ENCODE data around the gene TIMD4.

Gene TIMD4

DNA sequence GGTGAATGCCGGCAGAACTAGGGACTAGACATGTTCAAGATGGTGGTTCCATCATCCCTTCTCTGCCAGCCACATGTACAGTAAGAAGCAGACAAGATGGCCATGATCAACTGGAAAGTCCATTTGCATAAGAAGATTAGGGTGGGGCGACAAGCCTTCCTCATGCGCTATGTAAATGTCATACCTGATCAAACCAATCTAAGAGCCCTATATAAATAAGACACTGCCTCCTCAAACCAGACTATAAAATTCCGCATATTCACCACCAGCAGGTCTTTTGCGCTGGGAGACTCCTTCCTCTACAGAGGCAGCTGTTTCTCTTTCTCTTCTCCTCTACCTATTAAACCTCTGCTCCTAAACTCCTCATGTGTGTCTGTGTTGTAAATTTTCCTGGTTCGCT is 53.8 kb downstream of the TIMD4 start:
- Histone ChIP-seq H3K9ac (ENCODE audit: low read length) (no peak overlapping the region), H3K36me3 (ENCODE audit: insufficient read depth, low read length) (no peaks in the 10 kb centered on the region), H4K20me1 (ENCODE audit: insufficient read depth, low read length) (no peaks in the 10 kb centered on the region), H2AFZ (ENCODE audit: low read length) (no peak overlapping the region), H3K9me3 (ENCODE audit: low read length) (no peaks in the 10 kb centered on the region), H3K79me2 (ENCODE audit: insufficient read depth, low read length) (no peaks in the 10 kb centered on the region), H3K4me2 (ENCODE audit: low read length) (no peak overlapping the region), H3K27me3 (ENCODE audit: insufficient read depth, low read length) (no peaks in the 10 kb centered on the region), H3K4me3 (ENCODE audit: low read depth, low read length, poor library complexity, severe bottlenecking) (no peak overlapping the region), H3K4me1 (ENCODE audit: insufficient read depth, low read length, severe bottlenecking) (no peaks in the 10 kb centered on the region), H3K27ac (ENCODE audit: low read depth, low read length, poor library complexity, severe bottlenecking) (no peak overlapping the region), H3K9me2 (ENCODE audit: low read depth, low read length) (no peaks in the 10 kb centered on the region), H3F3A (ENCODE audit: insufficient read depth, low read length) (no peaks in the 10 kb centered on the region)
- TF ChIP-seq EZH2 (IDR thresholded peaks at IDR 0.05; ENCODE audit: borderline replicate concordance, low read length) = no peak
- TF ChIP-seq, protein P1, sequence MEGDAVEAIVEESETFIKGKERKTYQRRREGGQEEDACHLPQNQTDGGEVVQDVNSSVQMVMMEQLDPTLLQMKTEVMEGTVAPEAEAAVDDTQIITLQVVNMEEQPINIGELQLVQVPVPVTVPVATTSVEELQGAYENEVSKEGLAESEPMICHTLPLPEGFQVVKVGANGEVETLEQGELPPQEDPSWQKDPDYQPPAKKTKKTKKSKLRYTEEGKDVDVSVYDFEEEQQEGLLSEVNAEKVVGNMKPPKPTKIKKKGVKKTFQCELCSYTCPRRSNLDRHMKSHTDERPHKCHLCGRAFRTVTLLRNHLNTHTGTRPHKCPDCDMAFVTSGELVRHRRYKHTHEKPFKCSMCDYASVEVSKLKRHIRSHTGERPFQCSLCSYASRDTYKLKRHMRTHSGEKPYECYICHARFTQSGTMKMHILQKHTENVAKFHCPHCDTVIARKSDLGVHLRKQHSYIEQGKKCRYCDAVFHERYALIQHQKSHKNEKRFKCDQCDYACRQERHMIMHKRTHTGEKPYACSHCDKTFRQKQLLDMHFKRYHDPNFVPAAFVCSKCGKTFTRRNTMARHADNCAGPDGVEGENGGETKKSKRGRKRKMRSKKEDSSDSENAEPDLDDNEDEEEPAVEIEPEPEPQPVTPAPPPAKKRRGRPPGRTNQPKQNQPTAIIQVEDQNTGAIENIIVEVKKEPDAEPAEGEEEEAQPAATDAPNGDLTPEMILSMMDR (IDR thresholded peaks at IDR 0.05; ENCODE audit: low read length) = no peak

- no peaks in the 10 kb centered on the region for H3K27me3 ChIP-seq (ENCODE audit: insufficient read depth, low read length)
- H2AFZ ChIP-seq (ENCODE audit: low read length) = no peak overlapping the region
- H3K36me3 ChIP-seq (ENCODE audit: insufficient read depth, low read length) = no peaks in the 10 kb centered on the region
- no peaks in the 10 kb centered on the region for H3K79me2 ChIP-seq (ENCODE audit: insufficient read depth, low read length)
- no peak overlapping the region for H3K9ac ChIP-seq (ENCODE audit: low read length)
- no peaks in the 10 kb centered on the region for H3F3A ChIP-seq (ENCODE audit: insufficient read depth, low read length)
- H3K4me3 ChIP-seq (ENCODE audit: low read depth, low read length, poor library complexity, severe bottlenecking) = no peak overlapping the region
- H3K9me3 ChIP-seq (ENCODE audit: low read length) = no peaks in the 10 kb centered on the region
- no peak for TF ChIP-seq EZH2 (IDR thresholded peaks at IDR 0.05; ENCODE audit: borderline replicate concordance, low read length)
- TF ChIP-seq, protein P1 (IDR thresholded peaks at IDR 0.05; ENCODE audit: low read length) = no peak
- no peak overlapping the region for H3K27ac ChIP-seq (ENCODE audit: low read depth, low read length, poor library complexity, severe bottlenecking)
- H3K4me1 ChIP-seq (ENCODE audit: insufficient read depth, low read length, severe bottlenecking) = no peaks in the 10 kb centered on the region
- H3K4me2 ChIP-seq (ENCODE audit: low read length) = no peak overlapping the region
- no peaks in the 10 kb centered on the region for H4K20me1 ChIP-seq (ENCODE audit: insufficient read depth, low read length)
- H3K9me2 ChIP-seq (ENCODE audit: low read depth, low read length) = no peaks in the 10 kb centered on the region
Observed at GRCh38 chr5:156907667-156908066, 55.4 kb downstream of the TIMD4 start.

- no peak overlapping the region for H3K9ac ChIP-seq (ENCODE audit: low read length)
- H3K4me1 ChIP-seq (ENCODE audit: insufficient read depth, low read length, severe bottlenecking) = no peaks in the 10 kb centered on the region
- H4K20me1 ChIP-seq (ENCODE audit: insufficient read depth, low read length) = no peaks in the 10 kb centered on the region
- no peaks in the 10 kb centered on the region for H3K9me2 ChIP-seq (ENCODE audit: low read depth, low read length)
- H3K27me3 ChIP-seq (ENCODE audit: insufficient read depth, low read length) = no peaks in the 10 kb centered on the region
- no peaks in the 10 kb centered on the region for H3K36me3 ChIP-seq (ENCODE audit: insufficient read depth, low read length)
- no peak overlapping the region for H3K27ac ChIP-seq (ENCODE audit: low read depth, low read length, poor library complexity, severe bottlenecking)
- H3K9me3 ChIP-seq (ENCODE audit: low read length) = no peaks in the 10 kb centered on the region
- TF ChIP-seq EZH2 (IDR thresholded peaks at IDR 0.05; ENCODE audit: borderline replicate concordance, low read length) = no peak
- TF ChIP-seq, protein P1 (IDR thresholded peaks at IDR 0.05; ENCODE audit: low read length) = no peak
- no peaks in the 10 kb centered on the region for H3K79me2 ChIP-seq (ENCODE audit: insufficient read depth, low read length)
- no peak overlapping the region for H3K4me3 ChIP-seq (ENCODE audit: low read depth, low read length, poor library complexity, severe bottlenecking)
- no peak overlapping the region for H3K4me2 ChIP-seq (ENCODE audit: low read length)
- H3F3A ChIP-seq (ENCODE audit: insufficient read depth, low read length) = no peaks in the 10 kb centered on the region
- no peak overlapping the region for H2AFZ ChIP-seq (ENCODE audit: low read length)
Observed at GRCh38 chr5:156906807-156907206, 56.2 kb downstream of the TIMD4 start.

Data from OCI-LY1 (cell line).